Chondrocyte (in vitro differentiated cells): ENCODE data around the gene MOCS2. TPM values are rescaled to one million over a fixed set of nuclear protein-coding genes. Genes with fewer than 3 reads are reported as not detected.

Experiments
- DNase-seq: peaks from one replicate; pipeline ENCODE4 v3.0.0; 2021; ENCODE audit warnings: mixed read lengths, low spot score
- H3K27ac Mint-ChIP-seq: one replicate; pipeline ENCODE4 v1.8.0; 2021; ENCODE audit warnings: mild to moderate bottlenecking, moderate library complexity, mixed read lengths; ENCODE audit not compliant: unreplicated experiment
- H3K27me3 Mint-ChIP-seq: 2 replicates; pipeline ENCODE4 v1.8.0; 2021; ENCODE audit warnings: low read depth, mixed read lengths
- H3K36me3 Mint-ChIP-seq: 2 replicates; pipeline ENCODE4 v1.8.0; 2021; ENCODE audit warnings: low read depth, mixed read lengths
- H3K4me1 Mint-ChIP-seq: 2 replicates; pipeline ENCODE4 v1.8.0; 2021; ENCODE audit warnings: low read depth, mild to moderate bottlenecking, mixed read lengths
- H3K4me3 Mint-ChIP-seq: one replicate; pipeline ENCODE4 v1.8.0; 2021; ENCODE audit warnings: mild to moderate bottlenecking, moderate library complexity, mixed read lengths; ENCODE audit not compliant: unreplicated experiment
- H3K9me3 Mint-ChIP-seq: 2 replicates; pipeline ENCODE4 v1.8.0; 2021; ENCODE audit warnings: low read depth, mixed read lengths
- CTCF ChIP-seq: fragments of 200-600 bp; sonication (generic); IDR thresholded peaks from 2 replicates; pipeline ENCODE4 v1.5.0; 2021; ENCODE audit warnings: antibody characterized with exemption, mild to moderate bottlenecking, moderate library complexity
- total RNA-seq: library from RNA; stranded (reverse); gene quantifications from 3 replicates; pipeline ENCODE4 v1.2.1, GENCODE V29; 2021

Gene MOCS2
- total RNA-seq, 1 donor from 2014 or later, result 34.1 TPM

- H3K36me3 Mint-ChIP-seq, result no peaks in the 10 kb centered on the region
- no peak overlapping the region for H3K27ac Mint-ChIP-seq
- no peaks in the 10 kb centered on the region for H3K9me3 Mint-ChIP-seq
- H3K27me3 Mint-ChIP-seq, result no peaks in the 10 kb centered on the region
- H3K4me3 Mint-ChIP-seq, result no peak overlapping the region
- no peak for DNase-seq
- peaks cover 15% of the 10 kb centered on the region for H3K4me1 Mint-ChIP-seq
- no peak for TF ChIP-seq CTCF
Measured at GRCh38 chr5:53127107-53127506, 17.6 kb upstream of the MOCS2 start.

- no peak overlapping the region for H3K4me3 Mint-ChIP-seq
- H3K9me3 Mint-ChIP-seq, result no peaks in the 10 kb centered on the region
- H3K36me3 Mint-ChIP-seq, result no peaks in the 10 kb centered on the region
- H3K27ac Mint-ChIP-seq, result no peak overlapping the region
- TF ChIP-seq CTCF, result no peak
- H3K4me1 Mint-ChIP-seq, result peaks cover 15% of the 10 kb centered on the region
- no peak for DNase-seq
- H3K27me3 Mint-ChIP-seq, result no peaks in the 10 kb centered on the region
Measured at GRCh38 chr5:53126521-53126920, 17.0 kb upstream of the MOCS2 start.

DNA sequence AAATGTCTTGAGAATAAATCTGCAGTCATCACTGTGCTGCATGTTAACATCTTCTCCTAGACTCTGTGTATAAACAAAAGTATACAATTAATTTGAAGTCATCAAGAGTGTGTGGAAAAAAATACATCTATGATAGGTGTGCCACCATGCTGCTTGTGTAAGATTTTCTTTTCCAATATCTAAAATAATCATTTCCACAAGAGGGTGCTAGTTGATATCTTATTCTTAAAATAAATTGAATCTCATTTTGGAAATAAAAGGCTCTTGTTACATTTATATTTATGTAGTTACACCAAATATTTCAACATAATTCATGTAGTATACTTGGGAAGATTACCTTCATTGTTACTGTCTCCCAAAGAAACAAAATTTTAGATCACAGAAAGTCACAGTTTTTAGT lies 14.1 kb upstream of the MOCS2 start:
- no peak overlapping the region for H3K4me3 Mint-ChIP-seq

GRCh38 chr5:53120165-53120564 lies 10.6 kb upstream of the MOCS2 start:
- Mint-ChIP-seq H3K36me3 (no peaks in the 10 kb centered on the region), H3K9me3 (no peaks in the 10 kb centered on the region), H3K27ac (no peak overlapping the region), H3K27me3 (no peaks in the 10 kb centered on the region), H3K4me3 (no peak overlapping the region), H3K4me1 (no peaks in the 10 kb centered on the region)
- no peak for TF ChIP-seq CTCF
- no peak for DNase-seq

More for the DNA sequence above, 14.1 kb upstream of the MOCS2 start:
- Mint-ChIP-seq H3K4me1 (peaks cover 9% of the 10 kb centered on the region), H3K9me3 (no peaks in the 10 kb centered on the region), H3K36me3 (no peaks in the 10 kb centered on the region), H3K27me3 (no peaks in the 10 kb centered on the region), H3K27ac (no peak overlapping the region)
- TF ChIP-seq CTCF, result peak; percentile 82
- no peak for DNase-seq

DNA sequence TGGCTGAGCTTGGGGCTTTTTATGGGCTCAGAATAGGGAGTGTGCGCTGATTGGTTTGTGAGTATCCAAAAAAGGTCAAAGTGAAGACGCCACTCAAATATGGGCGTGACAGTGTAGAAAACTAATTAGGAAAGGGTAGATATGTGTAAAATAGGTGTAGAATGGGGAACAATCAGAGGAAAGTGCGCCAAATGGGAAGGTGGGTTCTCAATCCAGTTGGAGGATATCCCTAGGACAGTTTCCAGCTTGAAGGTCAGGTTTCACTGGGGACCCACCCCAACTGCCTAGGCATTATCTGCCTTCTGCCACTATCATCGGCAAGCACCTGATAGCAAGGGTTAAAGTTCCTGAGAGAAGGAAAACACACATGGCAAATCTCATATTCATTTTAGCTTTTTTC lies 9.3 kb upstream of the MOCS2 start:
- Mint-ChIP-seq H3K9me3 (no peaks in the 10 kb centered on the region), H3K4me3 (no peak overlapping the region), H3K27me3 (no peaks in the 10 kb centered on the region), H3K36me3 (no peaks in the 10 kb centered on the region), H3K4me1 (no peaks in the 10 kb centered on the region), H3K27ac (no peak overlapping the region)
- DNase-seq, result no peak
- no peak for TF ChIP-seq CTCF
